ENCODE measurements around the gene ERP44. TPM values are rescaled to one million over a fixed set of nuclear protein-coding genes. Genes with fewer than 3 reads are reported as not detected.

Gene ERP44
- total RNA-seq, 1 donor from 2014 or later, result 16.5 TPM

- Mint-ChIP-seq H3K27me3 (no peaks in the 10 kb centered on the region), H3K4me3 (no peak overlapping the region), H3K27ac (peak overlapping the region; percentile 51), H3K9me3 (peaks cover 7% of the 10 kb centered on the region), H3K36me3 (ENCODE audit: low read depth) (peaks cover 67% of the 10 kb centered on the region), H3K4me1 (no peaks in the 10 kb centered on the region)
- intact Hi-C loops (cut with micrococcal nuclease), result loop anchor here (5.0 to 10.0 kb wide), 3 partner anchors 191 to 1166 kb away; partner anchors contain the start of gene NR4A3
- no peak for DNase-seq
- TF ChIP-seq, protein P1, sequence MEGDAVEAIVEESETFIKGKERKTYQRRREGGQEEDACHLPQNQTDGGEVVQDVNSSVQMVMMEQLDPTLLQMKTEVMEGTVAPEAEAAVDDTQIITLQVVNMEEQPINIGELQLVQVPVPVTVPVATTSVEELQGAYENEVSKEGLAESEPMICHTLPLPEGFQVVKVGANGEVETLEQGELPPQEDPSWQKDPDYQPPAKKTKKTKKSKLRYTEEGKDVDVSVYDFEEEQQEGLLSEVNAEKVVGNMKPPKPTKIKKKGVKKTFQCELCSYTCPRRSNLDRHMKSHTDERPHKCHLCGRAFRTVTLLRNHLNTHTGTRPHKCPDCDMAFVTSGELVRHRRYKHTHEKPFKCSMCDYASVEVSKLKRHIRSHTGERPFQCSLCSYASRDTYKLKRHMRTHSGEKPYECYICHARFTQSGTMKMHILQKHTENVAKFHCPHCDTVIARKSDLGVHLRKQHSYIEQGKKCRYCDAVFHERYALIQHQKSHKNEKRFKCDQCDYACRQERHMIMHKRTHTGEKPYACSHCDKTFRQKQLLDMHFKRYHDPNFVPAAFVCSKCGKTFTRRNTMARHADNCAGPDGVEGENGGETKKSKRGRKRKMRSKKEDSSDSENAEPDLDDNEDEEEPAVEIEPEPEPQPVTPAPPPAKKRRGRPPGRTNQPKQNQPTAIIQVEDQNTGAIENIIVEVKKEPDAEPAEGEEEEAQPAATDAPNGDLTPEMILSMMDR (IDR thresholded peaks at IDR 0.05), result no peak
- ChIA-PET CTCF (interaction anchor here (0.6 to 3.3 kb wide), 4 partner anchors 197 to 829 kb away, joined by 3 to 22 read pairs (median 6); no protein-coding TSS in a partner anchor), POLR2A (no interaction called here)
- no peak for ATAC-seq (ENCODE audit: low read depth)
Measured at GRCh38 chr9:100013573-100013972, 85.2 kb downstream of the ERP44 start.

DNA sequence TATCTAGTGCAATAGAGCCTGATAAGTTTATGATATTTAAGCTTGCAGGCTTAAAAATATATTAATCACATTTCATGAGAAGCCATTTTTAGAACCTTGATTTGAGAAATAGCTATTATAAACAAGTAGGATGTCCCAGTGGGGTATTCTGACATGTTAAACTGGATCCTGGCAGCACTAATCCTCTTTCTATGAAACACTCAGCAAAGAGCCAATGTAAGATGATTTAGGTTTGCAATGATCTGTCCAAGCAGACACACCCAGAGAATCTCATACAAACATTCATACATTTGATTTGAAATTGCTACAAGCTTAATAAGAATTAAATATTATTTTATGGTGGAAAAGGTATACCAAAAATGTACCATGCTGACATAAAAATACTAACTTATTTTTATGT is 86.5 kb downstream of the ERP44 start:
- Mint-ChIP-seq H3K4me3 (no peak overlapping the region), H3K27ac (no peak overlapping the region), H3K27me3 (no peaks in the 10 kb centered on the region), H3K36me3 (ENCODE audit: low read depth) (peaks cover 66% of the 10 kb centered on the region), H3K9me3 (peaks cover 7% of the 10 kb centered on the region), H3K4me1 (no peaks in the 10 kb centered on the region)
- POLR2A ChIA-PET, result no interaction called here
- no peak for ATAC-seq (ENCODE audit: low read depth)
- TF ChIP-seq, protein P1 (IDR thresholded peaks at IDR 0.05), result no peak
- CTCF ChIA-PET, result interaction anchor here (1.1 to 3.3 kb wide), 4 partner anchors 746 to 827 kb away, joined by 3 to 22 read pairs (median 6); no protein-coding TSS in a partner anchor
- intact Hi-C loops (cut with micrococcal nuclease), result loop anchor here (5.0 to 10.0 kb wide), 3 partner anchors 190 to 1165 kb away; partner anchors contain the start of gene NR4A3
- no peak for DNase-seq

GRCh38 chr9:100011062-100011681 is 87.6 kb downstream of the ERP44 start:
- peaks cover 7% of the 10 kb centered on the region for H3K9me3 Mint-ChIP-seq
- ATAC-seq (ENCODE audit: low read depth) (peak; percentile 62), DNase-seq (no peak)
- ChIA-PET CTCF (interaction anchor here (0.6 to 3.3 kb wide), 10 partner anchors 205 to 870 kb away, joined by 3 to 22 read pairs (median 4); no protein-coding TSS in a partner anchor), POLR2A (interaction anchor here (0.7 kb wide), 2 partner anchors 192 to 913 kb away, joined by 3 to 4 read pairs; no protein-coding TSS in a partner anchor)
- H3K27me3 Mint-ChIP-seq, result no peaks in the 10 kb centered on the region
- TF ChIP-seq, protein P1 (IDR thresholded peaks at IDR 0.05), result no peak
- no peaks in the 10 kb centered on the region for H3K4me1 Mint-ChIP-seq
- H3K4me3 Mint-ChIP-seq, result no peak overlapping the region
- H3K36me3 Mint-ChIP-seq (ENCODE audit: low read depth), result peaks cover 70% of the 10 kb centered on the region
- intact Hi-C loops (cut with micrococcal nuclease), result loop anchor here (1.0 to 10.0 kb wide), 8 partner anchors 189 to 1164 kb away; partner anchors contain the start of gene NR4A3
- H3K27ac Mint-ChIP-seq, result no peak overlapping the region

DNA sequence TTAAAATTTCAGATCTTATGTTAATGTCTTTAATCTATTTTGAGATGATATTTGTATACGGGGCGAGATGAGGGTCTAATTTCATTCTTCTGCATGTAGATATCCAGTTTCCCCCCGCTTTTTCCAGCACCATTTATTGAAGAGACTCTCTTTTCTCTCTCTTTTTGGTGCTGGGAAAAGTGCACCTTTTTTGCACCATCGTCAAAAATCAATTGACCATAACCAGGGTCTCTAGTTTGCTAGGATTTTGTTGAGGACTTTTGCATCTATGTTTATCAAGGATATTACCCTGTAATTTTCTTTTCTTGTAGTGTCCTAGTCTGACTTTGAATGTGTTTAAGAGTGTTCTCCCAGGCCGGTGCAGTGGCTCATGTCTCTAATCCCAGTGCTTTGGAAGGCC is 99.0 kb downstream of the ERP44 start:
- no peak overlapping the region for H3K27ac Mint-ChIP-seq
- peaks cover 3% of the 10 kb centered on the region for H3K9me3 Mint-ChIP-seq
- intact Hi-C loops (cut with micrococcal nuclease), result no loop called here
- POLR2A ChIA-PET, result no interaction called here
- DNase-seq (no peak), ATAC-seq (ENCODE audit: low read depth) (no peak)
- H3K36me3 Mint-ChIP-seq (ENCODE audit: low read depth), result peaks cover 85% of the 10 kb centered on the region
- CTCF ChIA-PET, result no interaction called here
- TF ChIP-seq, protein P1 (IDR thresholded peaks at IDR 0.05), result no peak
- no peak overlapping the region for H3K4me3 Mint-ChIP-seq
- H3K4me1 Mint-ChIP-seq, result peaks cover 2% of the 10 kb centered on the region
- H3K27me3 Mint-ChIP-seq, result no peaks in the 10 kb centered on the region

- ATAC-seq (ENCODE audit: low read depth) (no peak), DNase-seq (no peak)
- no peaks in the 10 kb centered on the region for H3K27me3 Mint-ChIP-seq
- H3K9me3 Mint-ChIP-seq, result peaks cover 9% of the 10 kb centered on the region
- peaks cover 2% of the 10 kb centered on the region for H3K4me1 Mint-ChIP-seq
- intact Hi-C loops (cut with micrococcal nuclease), result no loop called here
- ChIA-PET CTCF (no interaction called here), POLR2A (no interaction called here)
- no peak overlapping the region for H3K27ac Mint-ChIP-seq
- H3K4me3 Mint-ChIP-seq, result no peak overlapping the region
- TF ChIP-seq, protein P1 (IDR thresholded peaks at IDR 0.05), result no peak
- H3K36me3 Mint-ChIP-seq (ENCODE audit: low read depth), result peaks cover 87% of the 10 kb centered on the region
Measured at GRCh38 chr9:99998866-99999265, 99.9 kb downstream of the ERP44 start.

Data from activated B cell treated with CpG ODN at 0.5 μM for 24 hours (primary cell).